ENCODE measurements around the gene NCBP3. TPM values are rescaled to one million over a fixed set of nuclear protein-coding genes. Genes with fewer than 3 reads are reported as not detected.

Gene NCBP3
- total and polyA plus RNA-seq, 4 donors: 4.6 to 17.1 (median 8.3) TPM

DNA sequence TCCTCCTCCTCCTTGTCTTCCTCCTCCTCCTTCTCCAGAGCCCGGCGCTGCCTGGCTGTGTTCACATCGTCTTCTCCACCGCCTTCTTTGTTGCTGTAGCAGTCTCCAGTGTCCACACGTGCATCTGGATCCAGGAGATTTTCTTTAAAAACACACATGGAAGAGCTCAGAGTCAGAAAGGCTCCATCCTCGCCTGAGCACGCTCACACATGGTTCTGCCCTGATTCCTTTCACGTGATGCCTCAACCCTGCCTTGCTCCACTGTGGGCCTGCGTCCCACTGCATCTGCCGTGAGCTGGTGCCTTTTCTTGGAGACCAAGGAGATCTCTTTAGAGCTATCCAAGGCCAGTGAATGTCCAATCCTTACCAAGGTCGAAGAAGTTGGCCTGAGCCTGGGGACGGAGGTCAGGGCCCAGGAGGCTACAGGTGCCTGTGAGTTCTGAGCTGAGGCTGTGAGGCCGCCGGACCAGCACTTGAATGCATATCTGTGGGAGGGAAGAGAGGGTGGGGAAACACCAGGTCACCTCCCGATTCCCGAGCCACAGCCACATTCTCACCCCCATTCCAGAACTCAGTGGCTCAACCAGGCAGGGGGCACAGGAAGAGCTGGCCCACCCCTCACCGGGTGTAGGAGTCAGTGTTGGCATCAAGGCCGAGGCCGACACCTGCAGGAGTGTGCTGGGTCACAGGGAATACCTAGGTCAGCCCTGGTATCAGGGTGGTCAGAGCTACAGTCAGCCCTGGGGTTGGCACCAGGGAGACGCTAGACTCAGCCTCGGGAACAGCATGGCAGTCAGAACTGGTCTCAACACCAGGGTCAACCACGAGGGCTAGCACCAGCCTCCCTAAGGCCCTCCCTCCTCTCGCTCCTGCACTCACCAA is 84.8 kb downstream of the NCBP3 start (continued):
- TF ChIP-seq ATF3 (IDR thresholded peaks at IDR 0.05) (no peak), HNF4A (conservative IDR thresholded peaks at IDR 0.05) (no peak), FOXA1 (IDR thresholded peaks at IDR 0.05) (no peak), JUND (IDR thresholded peaks at IDR 0.05) (no peak), GABPA (IDR thresholded peaks at IDR 0.05 in 1 of 2, conservative IDR thresholded peaks at IDR 0.05 in 1 of 2) (no peak), EGR1 (IDR thresholded peaks at IDR 0.05; ENCODE audit: low read depth in 2 of 2) (no peak), TAF1 (conservative IDR thresholded peaks at IDR 0.05) (no peak), NR2F2 (IDR thresholded peaks at IDR 0.05) (no peak), RXRA (IDR thresholded peaks at IDR 0.05) (no peak)
- TF ChIP-seq, protein P1, sequence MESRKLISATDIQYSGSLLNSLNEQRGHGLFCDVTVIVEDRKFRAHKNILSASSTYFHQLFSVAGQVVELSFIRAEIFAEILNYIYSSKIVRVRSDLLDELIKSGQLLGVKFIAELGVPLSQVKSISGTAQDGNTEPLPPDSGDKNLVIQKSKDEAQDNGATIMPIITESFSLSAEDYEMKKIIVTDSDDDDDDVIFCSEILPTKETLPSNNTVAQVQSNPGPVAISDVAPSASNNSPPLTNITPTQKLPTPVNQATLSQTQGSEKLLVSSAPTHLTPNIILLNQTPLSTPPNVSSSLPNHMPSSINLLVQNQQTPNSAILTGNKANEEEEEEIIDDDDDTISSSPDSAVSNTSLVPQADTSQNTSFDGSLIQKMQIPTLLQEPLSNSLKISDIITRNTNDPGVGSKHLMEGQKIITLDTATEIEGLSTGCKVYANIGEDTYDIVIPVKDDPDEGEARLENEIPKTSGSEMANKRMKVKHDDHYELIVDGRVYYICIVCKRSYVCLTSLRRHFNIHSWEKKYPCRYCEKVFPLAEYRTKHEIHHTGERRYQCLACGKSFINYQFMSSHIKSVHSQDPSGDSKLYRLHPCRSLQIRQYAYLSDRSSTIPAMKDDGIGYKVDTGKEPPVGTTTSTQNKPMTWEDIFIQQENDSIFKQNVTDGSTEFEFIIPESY (IDR thresholded peaks at IDR 0.05): no peak

DNA sequence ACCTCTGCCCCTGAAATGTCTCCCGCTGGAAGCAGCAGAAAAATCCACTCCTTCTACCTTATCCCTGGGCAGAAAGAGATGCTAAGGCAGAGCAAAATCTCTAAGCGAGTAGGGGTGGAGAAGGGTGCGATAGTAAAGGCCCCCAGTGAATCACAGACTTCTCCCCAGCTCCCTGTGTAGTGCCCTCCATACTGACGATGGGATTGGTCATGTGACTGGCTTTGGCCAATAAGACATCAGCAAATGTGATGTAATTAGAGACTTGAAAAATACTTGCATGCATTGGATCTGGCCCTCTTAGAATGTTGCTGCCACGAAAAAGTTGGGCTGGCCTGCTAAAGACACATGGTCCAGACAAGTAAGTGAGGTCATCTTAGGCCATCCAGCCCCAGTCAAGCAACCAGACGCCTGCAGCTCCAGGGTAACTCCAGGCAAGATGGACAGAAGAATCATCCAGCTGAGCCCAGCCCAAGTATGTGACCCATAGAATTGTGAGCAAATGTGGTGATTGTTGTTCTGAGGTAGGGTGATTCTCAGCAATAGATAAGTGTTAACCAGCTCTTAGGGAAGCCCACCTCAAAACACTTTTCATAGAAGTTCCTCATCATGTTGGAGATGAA is 86.3 kb downstream of the NCBP3 start:
- H3K4me1 ChIP-seq (ENCODE audit: control insufficient read depth in 4 of 4, insufficient read depth in 4 of 4, low read length in 3 of 4): peaks cover 0 to 4% (median 0%) of the 10 kb centered on the region in 4 donors
- TF ChIP-seq RXRA (IDR thresholded peaks at IDR 0.05) (no peak), EGR1 (IDR thresholded peaks at IDR 0.05; ENCODE audit: low read depth in 2 of 2) (no peak), HNF4G (IDR thresholded peaks at IDR 0.05) (no peak), JUND (IDR thresholded peaks at IDR 0.05) (no peak), FOXA2 (IDR thresholded peaks at IDR 0.05) (no peak), RAD21 (IDR thresholded peaks at IDR 0.05) (no peak), GABPA (IDR thresholded peaks at IDR 0.05 in 1 of 2, conservative IDR thresholded peaks at IDR 0.05 in 1 of 2) (no peak), REST (IDR thresholded peaks at IDR 0.05) (no peak), NR2F2 (IDR thresholded peaks at IDR 0.05) (no peak), TAF1 (conservative IDR thresholded peaks at IDR 0.05) (no peak), FOXA1 (IDR thresholded peaks at IDR 0.05) (no peak)
- TF ChIP-seq, protein P2, sequence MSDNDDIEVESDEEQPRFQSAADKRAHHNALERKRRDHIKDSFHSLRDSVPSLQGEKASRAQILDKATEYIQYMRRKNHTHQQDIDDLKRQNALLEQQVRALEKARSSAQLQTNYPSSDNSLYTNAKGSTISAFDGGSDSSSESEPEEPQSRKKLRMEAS (IDR thresholded peaks at IDR 0.05): no peak
- TF ChIP-seq, protein P1 (IDR thresholded peaks at IDR 0.05): no peak
- TF ChIP-seq, protein P3, sequence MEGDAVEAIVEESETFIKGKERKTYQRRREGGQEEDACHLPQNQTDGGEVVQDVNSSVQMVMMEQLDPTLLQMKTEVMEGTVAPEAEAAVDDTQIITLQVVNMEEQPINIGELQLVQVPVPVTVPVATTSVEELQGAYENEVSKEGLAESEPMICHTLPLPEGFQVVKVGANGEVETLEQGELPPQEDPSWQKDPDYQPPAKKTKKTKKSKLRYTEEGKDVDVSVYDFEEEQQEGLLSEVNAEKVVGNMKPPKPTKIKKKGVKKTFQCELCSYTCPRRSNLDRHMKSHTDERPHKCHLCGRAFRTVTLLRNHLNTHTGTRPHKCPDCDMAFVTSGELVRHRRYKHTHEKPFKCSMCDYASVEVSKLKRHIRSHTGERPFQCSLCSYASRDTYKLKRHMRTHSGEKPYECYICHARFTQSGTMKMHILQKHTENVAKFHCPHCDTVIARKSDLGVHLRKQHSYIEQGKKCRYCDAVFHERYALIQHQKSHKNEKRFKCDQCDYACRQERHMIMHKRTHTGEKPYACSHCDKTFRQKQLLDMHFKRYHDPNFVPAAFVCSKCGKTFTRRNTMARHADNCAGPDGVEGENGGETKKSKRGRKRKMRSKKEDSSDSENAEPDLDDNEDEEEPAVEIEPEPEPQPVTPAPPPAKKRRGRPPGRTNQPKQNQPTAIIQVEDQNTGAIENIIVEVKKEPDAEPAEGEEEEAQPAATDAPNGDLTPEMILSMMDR (IDR thresholded peaks at IDR 0.05; ENCODE audit: low read depth, low read length, missing input control): no peak
- H3K36me3 ChIP-seq (ENCODE audit: control insufficient read depth in 4 of 4, insufficient read depth in 3 of 4, low read depth in 1 of 4, low read length in 3 of 4): no peaks in the 10 kb centered on the region
- H3K9ac ChIP-seq (ENCODE audit: low read depth in 1 of 2, low read length in 2 of 2): no peak overlapping the region
- no peaks in the 10 kb centered on the region for H3K9me3 ChIP-seq (ENCODE audit: control insufficient read depth in 4 of 4, low read length in 3 of 4)
- H3K27ac ChIP-seq (ENCODE audit: low read depth in 1 of 2, low read length in 2 of 2): no peak overlapping the region
- no peak overlapping the region for H3K4me3 ChIP-seq (ENCODE audit: low read depth in 1 of 3, low read length in 3 of 3)
- H3K27me3 ChIP-seq (ENCODE audit: control insufficient read depth in 4 of 4, insufficient read depth in 4 of 4, low read length in 3 of 4): no peaks in the 10 kb centered on the region
- no peak for DNase-seq (ENCODE audit: low spot score)
- 87% methylated on average over 6 of the region's 6 CpGs for WGBS
